Measurements from ENCODE around the gene C16orf78. TPM values are rescaled to one million over a fixed set of nuclear protein-coding genes. Genes with fewer than 3 reads are reported as not detected.

C16orf78 gene
- total RNA-seq, 4 donors from 2014 or later: not detected

- Histone ChIP-seq H3K27ac (no peak overlapping the region), H3K36me3 (no peaks in the 10 kb centered on the region), H3K9me3 (no peaks in the 10 kb centered on the region), H3K4me3 (no peak overlapping the region), H3K4me1 (no peaks in the 10 kb centered on the region), H3K27me3 (no peaks in the 10 kb centered on the region)
- TF ChIP-seq CTCF (IDR thresholded peaks at IDR 0.05) (no peak), POLR2A (IDR thresholded peaks at IDR 0.05) (no peak)
- DNase-seq: no peak
These were observed 24.0 kb upstream of the C16orf78 start for GRCh38 chr16:49349446-49350168.

GRCh38 chr16:49350265-49351095 is 23.1 kb upstream of the C16orf78 start:
- Histone ChIP-seq H3K4me3 (no peak overlapping the region), H3K27me3 (no peaks in the 10 kb centered on the region), H3K27ac (no peak overlapping the region), H3K4me1 (no peaks in the 10 kb centered on the region), H3K9me3 (no peaks in the 10 kb centered on the region), H3K36me3 (no peaks in the 10 kb centered on the region)
- peak in 5 of 6 experiments; percentile 6 to 74 (median 70) for TF ChIP-seq CTCF (IDR thresholded peaks at IDR 0.05)
- no peak for TF ChIP-seq POLR2A (IDR thresholded peaks at IDR 0.05)
- peak; percentile 19 to 78 (median 76) for DNase-seq

GRCh38 chr16:49351096-49351487 is 22.5 kb upstream of the C16orf78 start:
- no peak for TF ChIP-seq CTCF (IDR thresholded peaks at IDR 0.05)
- TF ChIP-seq POLR2A (IDR thresholded peaks at IDR 0.05): no peak
- no peaks in the 10 kb centered on the region for H3K9me3 ChIP-seq
- H3K4me3 ChIP-seq: no peak overlapping the region
- H3K27ac ChIP-seq: no peak overlapping the region
- peaks cover 0 to 1% (median 0%) of the 10 kb centered on the region in 4 donors for H3K4me1 ChIP-seq
- no peak for DNase-seq
- H3K27me3 ChIP-seq: no peaks in the 10 kb centered on the region
- no peaks in the 10 kb centered on the region for H3K36me3 ChIP-seq

- peaks cover 0 to 7% (median 2%) of the 10 kb centered on the region in 4 donors for H3K4me1 ChIP-seq
- H3K27ac ChIP-seq: no peak overlapping the region
- no peak overlapping the region for H3K4me3 ChIP-seq
- no peak for DNase-seq
- H3K27me3 ChIP-seq: no peaks in the 10 kb centered on the region
- H3K36me3 ChIP-seq: no peaks in the 10 kb centered on the region
- no peaks in the 10 kb centered on the region for H3K9me3 ChIP-seq
- TF ChIP-seq POLR2A (IDR thresholded peaks at IDR 0.05) (no peak), CTCF (IDR thresholded peaks at IDR 0.05) (no peak)
These were observed 20.7 kb upstream of the C16orf78 start for GRCh38 chr16:49352892-49353291.

- DNase-seq: no peak
- Histone ChIP-seq H3K4me1 (peaks cover 0 to 7% (median 2%) of the 10 kb centered on the region in 4 donors), H3K4me3 (no peak overlapping the region), H3K36me3 (no peaks in the 10 kb centered on the region), H3K9me3 (no peaks in the 10 kb centered on the region), H3K27ac (no peak overlapping the region), H3K27me3 (no peaks in the 10 kb centered on the region)
- no peak for TF ChIP-seq CTCF (IDR thresholded peaks at IDR 0.05)
- TF ChIP-seq POLR2A (IDR thresholded peaks at IDR 0.05): no peak
These were observed 19.9 kb upstream of the C16orf78 start for GRCh38 chr16:49353680-49354079.
